Urothelium cell line (cell line): ENCODE measurements around the gene NOXO1.

ENCODE experiments used
- DNase-seq: peaks from one replicate; pipeline ENCODE4 v3.0.0; 2011; ENCODE audit warnings: low spot score, mixed read lengths
- FAIRE-seq: peaks from 2 replicates; lab custom pipeline; 2011; peaks lifted over from hg19 to GRCh38; lab: Jason Lieb, UNC

Gene NOXO1, protein sequence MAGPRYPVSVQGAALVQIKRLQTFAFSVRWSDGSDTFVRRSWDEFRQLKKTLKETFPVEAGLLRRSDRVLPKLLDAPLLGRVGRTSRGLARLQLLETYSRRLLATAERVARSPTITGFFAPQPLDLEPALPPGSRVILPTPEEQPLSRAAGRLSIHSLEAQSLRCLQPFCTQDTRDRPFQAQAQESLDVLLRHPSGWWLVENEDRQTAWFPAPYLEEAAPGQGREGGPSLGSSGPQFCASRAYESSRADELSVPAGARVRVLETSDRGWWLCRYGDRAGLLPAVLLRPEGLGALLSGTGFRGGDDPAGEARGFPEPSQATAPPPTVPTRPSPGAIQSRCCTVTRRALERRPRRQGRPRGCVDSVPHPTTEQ

GRCh38 chr16:1981398-1981836 lies at the start of gene NOXO1:
Gene NOXO1, minus strand, starts transcription at chr16:1981469. Its CDS starts 290 bp downstream, at chr16:1981179.
- FAIRE-seq (no peak), DNase-seq (no peak)

DNA sequence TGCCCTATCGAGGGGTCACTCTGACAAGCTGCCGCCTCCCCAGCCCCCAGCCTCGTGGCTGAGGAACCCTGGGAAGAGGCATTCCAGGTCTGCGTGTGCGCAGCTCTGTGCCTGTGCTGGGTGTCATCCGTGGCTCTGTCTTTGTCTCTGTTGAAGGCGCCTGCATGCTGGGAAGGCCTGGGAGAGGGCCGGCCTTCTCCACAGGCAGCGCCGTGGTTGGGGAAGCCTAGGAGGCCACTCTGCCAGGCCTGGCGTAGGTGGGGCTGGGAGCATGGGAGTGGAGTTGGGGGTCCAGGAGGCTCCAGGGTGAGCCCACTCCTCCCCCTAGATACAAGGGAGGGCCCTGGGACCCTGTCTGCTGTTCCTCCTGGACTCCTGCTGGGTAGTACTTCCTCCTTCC lies 48.8 kb upstream of the NOXO1 start:
- FAIRE-seq (no peak), DNase-seq (no peak)

DNA sequence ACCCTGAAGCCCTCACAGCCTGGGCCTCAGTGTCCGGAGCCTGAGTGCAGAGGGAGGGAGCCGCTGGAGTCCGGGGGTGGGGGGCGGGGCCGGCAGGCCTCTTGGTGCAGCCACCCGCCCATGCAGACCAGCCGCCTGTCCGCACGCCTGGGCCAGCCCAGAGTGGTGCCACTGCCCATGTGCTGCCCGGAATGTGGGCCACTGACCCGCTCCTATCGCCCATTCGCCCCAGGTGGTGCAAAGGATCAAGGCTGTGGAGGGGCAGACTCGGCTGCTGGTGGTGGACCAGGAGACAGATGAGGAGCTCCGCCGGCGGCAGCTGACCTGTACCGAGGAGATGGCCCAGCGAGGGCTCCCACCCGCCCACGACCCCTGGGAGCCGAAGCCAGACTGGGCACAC lies 48.1 kb upstream of the NOXO1 start:
- DNase-seq (no peak), FAIRE-seq (no peak)

DNA sequence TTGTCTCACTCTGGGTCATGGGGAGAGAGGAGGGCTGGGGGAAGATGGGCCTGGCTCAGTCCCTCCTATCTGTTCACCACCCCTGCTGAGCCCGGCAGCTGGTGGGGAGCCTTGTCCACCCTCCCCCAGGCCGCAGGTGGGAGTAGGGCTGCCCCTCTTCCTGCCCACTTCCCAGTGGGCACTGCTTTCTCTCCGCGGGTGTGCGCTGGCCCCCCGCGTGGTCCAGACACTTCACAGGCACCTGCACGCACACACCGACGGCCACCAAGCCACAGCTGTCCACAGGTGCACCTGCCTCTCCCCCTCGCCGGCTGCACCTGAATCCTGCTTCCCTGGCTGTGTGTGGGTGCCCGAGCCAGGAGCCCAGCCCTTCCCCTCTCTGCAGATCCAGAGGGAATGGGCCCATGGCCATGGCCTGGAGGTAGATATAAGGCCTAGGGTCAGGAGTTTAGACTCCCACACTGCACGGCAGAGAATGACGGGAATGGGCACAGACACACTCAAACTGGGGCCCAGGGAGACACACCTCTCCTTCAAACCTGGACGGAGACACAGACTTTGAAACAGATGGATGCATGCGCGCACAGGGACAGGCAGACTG lies 47.5 kb upstream of the NOXO1 start:
- FAIRE-seq (no peak), DNase-seq (no peak)

- DNase-seq: no peak
- no peak for FAIRE-seq
These were observed 46.9 kb upstream of the NOXO1 start for GRCh38 chr16:2028146-2028545.

GRCh38 chr16:2027024-2028010 lies 46.0 kb upstream of the NOXO1 start:
- DNase-seq (peak; percentile 49), FAIRE-seq (no peak)

- FAIRE-seq: no peak
- peak; percentile 81 for DNase-seq
These were observed 45.3 kb upstream of the NOXO1 start, which contains the start of gene NHERF2 for GRCh38 chr16:2026461-2027023. Gene NHERF2, plus strand, starts transcription at chr16:2026902. Its CDS starts 104 bp downstream, at chr16:2027006.

DNA sequence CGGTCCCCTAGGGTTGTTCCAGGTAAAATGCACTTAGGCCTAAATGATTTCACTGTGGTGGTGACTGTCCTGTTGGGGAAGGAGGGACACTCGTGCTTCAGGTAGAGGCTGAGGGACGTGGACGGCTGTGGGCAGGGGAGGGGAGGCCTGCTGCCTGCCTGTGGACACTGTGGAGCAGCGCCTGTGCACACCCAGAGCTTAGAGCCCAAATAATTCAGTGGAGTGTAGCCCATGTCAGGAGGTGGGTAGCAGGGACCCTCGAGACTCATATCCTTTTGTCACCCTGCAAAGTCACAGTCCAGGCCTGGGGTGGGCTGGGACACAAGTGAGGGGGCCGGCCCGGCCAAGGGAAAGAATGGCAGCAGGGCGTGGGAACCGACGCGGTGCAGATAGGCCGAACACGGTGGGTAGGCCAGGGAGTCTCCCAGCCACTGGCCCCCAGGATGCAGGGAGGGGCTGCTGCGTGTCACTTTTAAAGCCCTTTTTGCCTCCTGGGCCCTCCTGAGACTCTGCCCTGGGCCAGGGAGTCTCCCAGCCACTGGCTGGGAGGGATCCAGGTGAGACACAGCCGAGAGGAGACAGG lies 44.7 kb upstream of the NOXO1 start:
- FAIRE-seq: no peak
- DNase-seq: no peak

DNA sequence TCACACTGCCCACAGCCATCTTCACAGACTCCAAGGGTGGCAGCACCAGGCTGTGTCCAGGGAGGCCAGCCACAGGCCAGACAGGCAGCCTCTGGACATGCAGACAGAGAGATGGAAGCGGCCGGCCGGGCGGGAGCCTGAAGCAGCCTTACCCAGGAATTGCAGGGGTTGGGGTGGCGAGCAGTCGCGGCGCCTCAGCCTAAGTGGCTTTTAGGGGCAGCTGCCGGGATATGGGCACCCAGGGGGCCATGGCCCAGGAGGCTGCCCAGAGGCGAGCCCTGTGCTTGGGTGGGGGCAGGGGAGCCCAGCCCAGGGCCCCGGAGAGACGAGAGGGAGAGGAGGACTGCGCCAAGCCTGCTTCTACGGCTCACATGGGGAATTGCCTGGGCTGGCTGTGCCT lies 44.0 kb upstream of the NOXO1 start:
- no peak for FAIRE-seq

GRCh38 chr16:2024032-2024420 lies 42.8 kb upstream of the NOXO1 start:
- FAIRE-seq: no peak
- DNase-seq: no peak

More for the DNA sequence above, 44.0 kb upstream of the NOXO1 start:
- no peak for DNase-seq

DNA sequence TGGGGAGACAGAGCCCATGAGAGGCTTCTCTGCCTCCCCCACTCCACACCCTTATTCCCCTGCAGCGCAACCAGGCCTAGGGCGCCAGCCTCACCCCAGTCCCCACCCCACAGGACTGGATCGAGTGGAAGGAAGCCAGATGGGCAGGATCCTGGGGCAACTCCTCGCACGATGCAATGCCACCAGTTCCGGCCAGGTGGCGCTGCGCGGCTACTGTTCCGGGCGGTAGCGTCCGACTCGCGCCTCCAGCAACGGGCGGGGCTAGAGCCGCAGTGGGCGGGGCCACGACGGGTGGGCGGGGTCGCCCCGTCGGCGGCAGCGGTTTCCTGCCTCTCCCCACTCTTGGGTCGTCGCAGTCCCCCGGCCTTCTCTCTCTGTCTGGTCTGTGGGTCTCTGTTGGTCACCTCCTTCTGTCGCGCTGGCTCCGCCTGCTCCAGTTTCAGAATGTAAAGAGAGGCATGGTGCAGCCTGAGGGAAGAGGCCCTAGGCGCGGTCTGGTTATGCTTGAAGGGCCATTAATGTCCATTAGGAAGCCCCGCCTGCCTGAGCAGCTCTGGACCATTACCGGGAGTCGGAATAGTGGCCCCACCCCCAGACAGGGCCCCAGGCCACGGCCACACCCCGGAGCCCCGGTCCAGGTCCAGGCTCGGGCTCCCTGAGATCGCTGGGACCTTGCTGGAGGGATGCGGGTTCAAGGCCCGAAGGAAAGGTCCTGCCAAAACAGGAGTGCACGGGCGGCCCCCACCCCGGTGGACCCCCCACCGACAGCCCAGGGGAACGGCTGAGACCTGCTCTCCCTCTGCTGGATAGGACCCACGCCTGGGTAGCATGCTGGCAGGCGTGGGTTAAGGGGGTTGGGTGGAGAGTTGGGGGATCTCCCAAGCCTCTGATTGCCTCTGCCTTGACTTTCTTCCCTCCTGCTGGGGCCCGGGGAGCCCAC lies 42.1 kb upstream of the NOXO1 start:
- FAIRE-seq (peak; percentile 44), DNase-seq (peak; percentile 97)

- FAIRE-seq: peak; percentile 75
These were observed 41.4 kb upstream of the NOXO1 start for GRCh38 chr16:2022723-2023091.

GRCh38 chr16:2019921-2020831 lies 38.9 kb upstream of the NOXO1 start:
- FAIRE-seq: no peak
- no peak for DNase-seq

More at GRCh38 chr16:2022723-2023091, 41.4 kb upstream of the NOXO1 start:
- peak; percentile 79 for DNase-seq

DNA sequence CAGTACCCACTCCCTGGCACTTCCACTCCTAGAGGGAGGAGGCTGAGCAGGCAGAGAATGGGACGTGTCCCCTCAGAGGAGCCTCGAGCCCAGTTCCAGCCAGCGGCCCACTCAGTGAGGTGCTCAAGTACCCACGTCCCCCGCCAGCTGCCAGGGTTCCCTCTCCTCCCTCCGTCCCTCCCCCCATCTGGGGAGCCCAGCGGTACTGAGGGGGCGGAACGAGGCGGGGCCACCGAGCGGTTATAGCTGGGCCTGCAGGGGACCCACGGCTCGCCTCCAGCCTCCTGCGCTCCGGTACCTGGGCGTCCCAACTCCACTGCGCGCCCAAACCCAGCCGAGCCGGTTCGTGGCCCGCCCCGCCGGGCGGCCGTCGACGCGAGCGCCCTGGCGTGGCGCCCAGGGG lies 38.2 kb upstream of the NOXO1 start, which contains the start of gene NPW:
NPW (plus strand) TSS at position 268 of the 403 bp plus-strand sequence.
- FAIRE-seq (no peak), DNase-seq (no peak)

- DNase-seq: no peak
- no peak for FAIRE-seq
These were observed 35.2 kb upstream of the NOXO1 start for GRCh38 chr16:2016407-2016922.

DNA sequence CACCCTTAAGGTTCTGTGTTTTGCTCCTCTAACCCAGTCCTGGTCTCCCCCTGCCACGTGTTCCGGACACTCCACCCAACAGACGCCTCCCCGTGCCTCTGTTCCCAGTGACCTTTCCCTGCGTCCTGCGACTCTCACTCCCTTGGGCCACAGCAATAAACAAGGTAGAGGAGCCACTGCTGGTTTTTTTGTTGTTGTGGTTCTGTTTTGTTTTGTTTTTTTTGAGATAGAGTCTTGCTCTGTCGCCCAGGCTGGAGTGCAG lies 34.6 kb upstream of the NOXO1 start:
- FAIRE-seq (no peak), DNase-seq (no peak)

GRCh38 chr16:2015117-2015946 lies 34.1 kb upstream of the NOXO1 start:
- FAIRE-seq: no peak
- no peak for DNase-seq
